Neural progenitor cell (in vitro differentiated cells): ENCODE data around the gene GDPD2. TPM values are rescaled to one million over a fixed set of nuclear protein-coding genes. Genes with fewer than 3 reads are reported as not detected.

ENCODE experiments used
- DNase-seq: peaks from one replicate; pipeline ENCODE4 v3.0.0-alpha.2; 2016; ENCODE audit warnings: low spot score
- H2AFZ ChIP-seq: fragments of 200-600 bp; sonication (generic); replicated peaks from 2 replicates; pipeline ENCODE4 v1.6.1; 2016; ENCODE audit warnings: antibody characterized with exemption
- H3F3A ChIP-seq: fragments of 200-600 bp; sonication (generic); 2 replicates; pipeline ENCODE4 v1.6.1; 2016; ENCODE audit warnings: antibody characterized with exemption, low read depth
- H3K27ac ChIP-seq: fragments of 200-600 bp; sonication (generic); 2 replicates; pipeline ENCODE4 v1.5.1; 2016; ENCODE audit warnings: mild to moderate bottlenecking
- H3K27me3 ChIP-seq: fragments of 200-600 bp; sonication (generic); 2 replicates; pipeline ENCODE4 v1.6.1; 2016; ENCODE audit warnings: mild to moderate bottlenecking, moderate library complexity
- H3K36me3 ChIP-seq: fragments of 200-600 bp; sonication (generic); 2 replicates; pipeline ENCODE4 v1.5.1; 2016
- H3K4me1 ChIP-seq: fragments of 200-600 bp; sonication (generic); 2 replicates; pipeline ENCODE4 v1.6.1; 2016; ENCODE audit warnings: mixed run types
- H3K4me2 ChIP-seq: fragments of 200-600 bp; sonication (generic); 2 replicates; pipeline ENCODE4 v1.6.1; 2016
- H3K4me3 ChIP-seq: fragments of 200-600 bp; sonication (generic); 2 replicates; pipeline ENCODE4 v1.5.1; 2016
- H3K79me2 ChIP-seq: fragments of 200-600 bp; sonication (generic); 2 replicates; pipeline ENCODE4 v1.6.1; 2016; ENCODE audit warnings: low read depth
- H3K9ac ChIP-seq: fragments of 200-600 bp; sonication (generic); 2 replicates; pipeline ENCODE4 v1.6.1; 2016
- H3K9me3 ChIP-seq: fragments of 200-600 bp; sonication (generic); 2 replicates; pipeline ENCODE4 v1.5.1; 2016; ENCODE audit warnings: low read depth
- H4K20me1 ChIP-seq: fragments of 200-600 bp; sonication (generic); 2 replicates; pipeline ENCODE4 v1.6.1; 2016; ENCODE audit warnings: low read depth
- H3K27ac Mint-ChIP-seq: 3 replicates; pipeline ENCODE4 v1.8.0; 2021; ENCODE audit warnings: mixed read lengths
- H3K27me3 Mint-ChIP-seq: 2 replicates; pipeline ENCODE4 v1.8.0; 2022; ENCODE audit warnings: low read depth, mild to moderate bottlenecking, inconsistent platforms, moderate library complexity, mixed read lengths; ENCODE audit not compliant: insufficient read depth
- H3K36me3 Mint-ChIP-seq: 3 replicates; pipeline ENCODE4 v1.8.0; 2021; ENCODE audit warnings: mixed read lengths
- H3K4me1 Mint-ChIP-seq: 3 replicates; pipeline ENCODE4 v1.8.0; 2021; ENCODE audit warnings: mixed read lengths
- H3K4me3 Mint-ChIP-seq: 3 replicates; pipeline ENCODE4 v1.8.0; 2021; ENCODE audit warnings: mild to moderate bottlenecking, moderate library complexity, mixed read lengths
- H3K9me3 Mint-ChIP-seq: 3 replicates; pipeline ENCODE4 v1.8.0; 2020; ENCODE audit warnings: mixed read lengths
- CTCF ChIP-seq: fragments of 200-600 bp; sonication (generic); IDR thresholded peaks from 2 replicates; pipeline ENCODE4 v1.5.1; 2017; ENCODE audit warnings: antibody characterized with exemption, mild to moderate bottlenecking
- EZH2 ChIP-seq: fragments of 200-600 bp; sonication (generic); IDR thresholded peaks from 2 replicates; pipeline ENCODE4 v1.6.1; 2017; ENCODE audit warnings: antibody characterized with exemption, mild to moderate bottlenecking, moderate library complexity
- EZH2phosphoT487 ChIP-seq: fragments of 200-600 bp; sonication (generic); IDR thresholded peaks from 2 replicates; pipeline ENCODE4 v1.6.1; 2017; ENCODE audit warnings: antibody characterized with exemption
- total RNA-seq: library from RNA; depleted of rRNA; stranded (reverse); fragments of >200 nt; gene quantifications from 2 replicates; pipeline ENCODE4 v1.2.3, GENCODE V29; 2015; ENCODE audit warnings: low replicate concordance

GDPD2 gene
- total RNA-seq, 1 donor from 2014 or later = 1.3 TPM

- no peak overlapping the region for H3K9ac ChIP-seq
- no peak overlapping the region for H3K4me2 ChIP-seq
- TF ChIP-seq EZH2phosphoT487 (no peak), CTCF (no peak), EZH2 (no peak)
Measured at GRCh38 chrX:70437921-70438665, 15.0 kb downstream of the GDPD2 start.

GRCh38 chrX:70439016-70439415, 15.9 kb downstream of the GDPD2 start:
- Mint-ChIP-seq H3K36me3 (no peaks in the 10 kb centered on the region), H3K27me3 (peaks cover 9% of the 10 kb centered on the region), H3K27ac (no peak overlapping the region), H3K4me3 (no peak overlapping the region), H3K4me1 (peaks cover 12% of the 10 kb centered on the region), H3K9me3 (peaks cover 5% of the 10 kb centered on the region)
- H3K9me3 ChIP-seq = no peaks in the 10 kb centered on the region
- H3K4me1 ChIP-seq = no peaks in the 10 kb centered on the region
- no peaks in the 10 kb centered on the region for H4K20me1 ChIP-seq
- TF ChIP-seq EZH2 = no peak
- no peak for TF ChIP-seq CTCF
- no peak for TF ChIP-seq EZH2phosphoT487
- no peaks in the 10 kb centered on the region for H3F3A ChIP-seq
- H3K4me3 ChIP-seq = no peak overlapping the region
- H2AFZ ChIP-seq = no peak overlapping the region
- no peak overlapping the region for H3K4me2 ChIP-seq
- H3K9ac ChIP-seq = no peak overlapping the region
- no peaks in the 10 kb centered on the region for H3K36me3 ChIP-seq
- DNase-seq = no peak
- peaks cover 11% of the 10 kb centered on the region for H3K27me3 ChIP-seq
- no peaks in the 10 kb centered on the region for H3K79me2 ChIP-seq
- no peak overlapping the region for H3K27ac ChIP-seq

More at GRCh38 chrX:70437921-70438665, 15.0 kb downstream of the GDPD2 start:
- no peak overlapping the region for H3K4me3 ChIP-seq
- Mint-ChIP-seq H3K36me3 (no peaks in the 10 kb centered on the region), H3K27me3 (peaks cover 10% of the 10 kb centered on the region), H3K4me3 (no peak overlapping the region), H3K27ac (no peak overlapping the region), H3K9me3 (peaks cover 10% of the 10 kb centered on the region), H3K4me1 (peaks cover 14% of the 10 kb centered on the region)
- H3K27ac ChIP-seq = no peak overlapping the region
- no peaks in the 10 kb centered on the region for H3K36me3 ChIP-seq
- H4K20me1 ChIP-seq = no peaks in the 10 kb centered on the region
- no peaks in the 10 kb centered on the region for H3K9me3 ChIP-seq
- no peaks in the 10 kb centered on the region for H3K4me1 ChIP-seq
- H3F3A ChIP-seq = no peaks in the 10 kb centered on the region
- no peak for DNase-seq
- peaks cover 6% of the 10 kb centered on the region for H3K27me3 ChIP-seq
- no peaks in the 10 kb centered on the region for H3K79me2 ChIP-seq
- H2AFZ ChIP-seq = no peak overlapping the region

GRCh38 chrX:70442224-70442623, 19.1 kb downstream of the GDPD2 start:
- no peaks in the 10 kb centered on the region for H3K79me2 ChIP-seq
- no peaks in the 10 kb centered on the region for H3K36me3 ChIP-seq
- H3K9ac ChIP-seq = no peak overlapping the region
- no peaks in the 10 kb centered on the region for H3K9me3 ChIP-seq
- Mint-ChIP-seq H3K27ac (no peak overlapping the region), H3K9me3 (peaks cover 11% of the 10 kb centered on the region), H3K4me1 (peaks cover 7% of the 10 kb centered on the region), H3K27me3 (peaks cover 18% of the 10 kb centered on the region), H3K4me3 (no peak overlapping the region), H3K36me3 (no peaks in the 10 kb centered on the region)
- DNase-seq = no peak
- H3K4me3 ChIP-seq = no peak overlapping the region
- H4K20me1 ChIP-seq = no peaks in the 10 kb centered on the region
- H3K27me3 ChIP-seq = peaks cover 32% of the 10 kb centered on the region
- H3K4me2 ChIP-seq = no peak overlapping the region
- TF ChIP-seq EZH2 (no peak), EZH2phosphoT487 (no peak), CTCF (no peak)
- no peak overlapping the region for H3K27ac ChIP-seq
- H3F3A ChIP-seq = no peaks in the 10 kb centered on the region
- H3K4me1 ChIP-seq = no peaks in the 10 kb centered on the region
- H2AFZ ChIP-seq = no peak overlapping the region
